NCI-H128 (cell line): ENCODE data around the gene COL23A1.
"Not testable (repeated sequence)": the region's sequence is repeated elsewhere in the genome, so short reads cannot be mapped to it uniquely, and the experiment has no call there.

Source experiments
- DNase-seq: peaks from one replicate; lab custom pipeline; 2025; ENCODE audit not compliant: unreplicated experiment; lab: John Stamatoyannopoulos, UW

The COL23A1 gene

GRCh38 chr5:178589180-178590140 is 733 bp downstream of the COL23A1 start:
- DNase-seq, result no peak

- DNase-seq, result no peak
These were observed 1.4 kb downstream of the COL23A1 start for GRCh38 chr5:178588769-178589168.

GRCh38 chr5:178587763-178588611 is 2.2 kb downstream of the COL23A1 start:
- no peak for DNase-seq

GRCh38 chr5:178586396-178586795 is 3.8 kb downstream of the COL23A1 start:
- DNase-seq, result no peak

- not testable (repeated sequence) for DNase-seq
These were observed 4.8 kb downstream of the COL23A1 start for GRCh38 chr5:178585421-178585820.

- DNase-seq, result no peak
These were observed 6.9 kb downstream of the COL23A1 start for GRCh38 chr5:178583279-178583678.

GRCh38 chr5:178582291-178582690 is 7.9 kb downstream of the COL23A1 start:
- no peak for DNase-seq

GRCh38 chr5:178581621-178582020 is 8.6 kb downstream of the COL23A1 start:
- DNase-seq, result no peak

- no peak for DNase-seq
These were observed 9.8 kb downstream of the COL23A1 start for GRCh38 chr5:178580271-178580955.

- no peak for DNase-seq
These were observed 12.2 kb downstream of the COL23A1 start for GRCh38 chr5:178577944-178578343.

GRCh38 chr5:178577376-178577839 is 12.8 kb downstream of the COL23A1 start:
- DNase-seq, result no peak

- no peak for DNase-seq
These were observed 13.4 kb downstream of the COL23A1 start for GRCh38 chr5:178576591-178577351.

- DNase-seq, result no peak
These were observed 17.0 kb downstream of the COL23A1 start for GRCh38 chr5:178573216-178573615.

- DNase-seq, result no peak
These were observed 17.6 kb downstream of the COL23A1 start for GRCh38 chr5:178572617-178573016.

- DNase-seq, result no peak
These were observed 20.7 kb downstream of the COL23A1 start for GRCh38 chr5:178569485-178569884.

GRCh38 chr5:178564811-178565550 is 25.2 kb downstream of the COL23A1 start:
- DNase-seq, result no peak

GRCh38 chr5:178564397-178564796 is 25.8 kb downstream of the COL23A1 start:
- no peak for DNase-seq

GRCh38 chr5:178563621-178564020 is 26.6 kb downstream of the COL23A1 start:
- DNase-seq, result no peak

GRCh38 chr5:178561746-178562264 is 28.4 kb downstream of the COL23A1 start:
- DNase-seq, result no peak
